Measurements from ENCODE around the gene CHGA. TPM values are rescaled to one million over a fixed set of nuclear protein-coding genes. Genes with fewer than 3 reads are reported as not detected.

Gene CHGA
- total RNA-seq, 1 experiment from 2014 or later, result not detected

- in situ Hi-C loops (cut with HindIII; ENCODE audit: low pct_unique_long_range_greater_than_20kb, low sequenced_read_pairs) (no loop called here), intact Hi-C loops (cut with micrococcal nuclease; ENCODE audit: unreplicated experiment) (no loop called here)
- POLR2A ChIA-PET, result no interaction called here
- no peak for ATAC-seq
- no peaks in the 10 kb centered on the region for H3K27me3 ChIP-seq (ENCODE audit: control insufficient read depth, insufficient read depth, low read length)
- H3K36me3 ChIP-seq (ENCODE audit: control insufficient read depth, insufficient read depth, low read length), result no peaks in the 10 kb centered on the region
- no peak for DNase-seq (ENCODE audit: low read depth, low spot score)
- no TSS peak for BruUV-seq (replicated peaks)
- H3K27ac ChIP-seq (ENCODE audit: low read length), result no peak overlapping the region
- TF ChIP-seq TCF7L2 (IDR thresholded peaks at IDR 0.05; ENCODE audit: low read depth, low read length) (no peak), SIN3A (IDR thresholded peaks at IDR 0.05; ENCODE audit: borderline replicate concordance, insufficient read depth, low read depth, low read length) (no peak), POLR2AphosphoS5 (IDR thresholded peaks at IDR 0.05; ENCODE audit: low read depth, low read length) (no peak), CTCF (IDR thresholded peaks at IDR 0.05) (no peak), REST (IDR thresholded peaks at IDR 0.05; ENCODE audit: insufficient read depth in 1 of 2, low read depth in 2 of 2, low read length in 1 of 2) (no peak)
- H3K4me3 ChIP-seq (ENCODE audit: low read depth in 2 of 2, low read length in 2 of 2), result no peak overlapping the region
- H3K9me3 ChIP-seq (ENCODE audit: control insufficient read depth, insufficient read depth, low read depth, low read length), result no peaks in the 10 kb centered on the region
- no peaks in the 10 kb centered on the region for H3K4me1 ChIP-seq (ENCODE audit: control insufficient read depth, insufficient read depth, low read length)
- CTCF ChIA-PET, result no interaction called here
Observed at GRCh38 chr14:92967346-92967926, 44.5 kb downstream of the CHGA start.

- no peaks in the 10 kb centered on the region for H3K27me3 ChIP-seq (ENCODE audit: control insufficient read depth, insufficient read depth, low read length)
- CTCF ChIA-PET, result interaction anchor here (0.6 kb wide), 1 partner anchor 54 kb away, joined by 3 read pairs; no protein-coding TSS in a partner anchor
- in situ Hi-C loops (cut with HindIII; ENCODE audit: low pct_unique_long_range_greater_than_20kb, low sequenced_read_pairs), result no loop called here
- H3K9me3 ChIP-seq (ENCODE audit: control insufficient read depth, insufficient read depth, low read depth, low read length), result no peaks in the 10 kb centered on the region
- no peak for ATAC-seq
- no peak for DNase-seq (ENCODE audit: low read depth, low spot score)
- POLR2A ChIA-PET, result no interaction called here
- H3K4me3 ChIP-seq (ENCODE audit: low read depth in 2 of 2, low read length in 2 of 2), result no peak overlapping the region
- TF ChIP-seq CTCF (IDR thresholded peaks at IDR 0.05), result no peak
- H3K36me3 ChIP-seq (ENCODE audit: control insufficient read depth, insufficient read depth, low read length), result no peaks in the 10 kb centered on the region
- H3K4me1 ChIP-seq (ENCODE audit: control insufficient read depth, insufficient read depth, low read length), result no peaks in the 10 kb centered on the region
- no TSS peak for BruUV-seq (replicated peaks)
- intact Hi-C loops (cut with micrococcal nuclease; ENCODE audit: unreplicated experiment), result no loop called here
- H3K27ac ChIP-seq (ENCODE audit: low read length), result no peak overlapping the region
Observed at GRCh38 chr14:92968291-92969020, 45.5 kb downstream of the CHGA start.

Data from Panc1 (cell line).